HEK293T (cell line): ENCODE measurements around the gene ANKRD40CL.

ENCODE experiments used
- NFRKB ChIP-seq: fragments of 450-650 bp; IDR thresholded peaks from 2 replicates; pipeline ENCODE4 v1.6.1; 2016; ENCODE audit warnings: mild to moderate bottlenecking, moderate library complexity
- SP1 ChIP-seq: fragments of 450-650 bp; IDR thresholded peaks from 2 replicates; pipeline ENCODE4 v1.6.1; 2017

DNA sequence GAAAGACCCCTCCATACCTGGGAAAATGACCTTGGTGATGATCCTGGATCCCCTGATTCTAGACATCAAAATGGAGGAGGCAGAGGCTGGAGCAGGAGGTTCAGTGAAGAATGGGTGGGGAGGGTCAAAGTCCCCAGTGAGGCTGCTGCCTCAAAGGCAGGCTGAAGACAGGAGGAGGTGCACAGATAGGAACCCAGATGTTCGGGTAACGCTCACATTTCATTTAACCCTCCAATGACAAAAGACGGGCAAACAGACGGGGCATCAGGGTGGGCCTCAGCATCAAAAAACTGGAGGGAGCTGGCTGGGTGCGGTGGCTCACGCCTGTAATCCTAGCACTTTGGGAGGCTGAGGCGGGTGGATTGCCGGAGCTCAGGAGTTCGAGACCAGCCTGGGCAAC lies at the start of gene ANKRD40CL:
- TF ChIP-seq NFRKB (no peak), SP1 (no peak)
